HG03103 (cell line): ENCODE results near the gene POTEE.
"Not testable (repeated sequence)": the region's sequence is repeated elsewhere in the genome, so short reads cannot be mapped to it uniquely, and the experiment has no call there.

Source experiments
- ATAC-seq: cut with Tn5 transposase; IDR thresholded peaks from one replicate; pipeline ENCODE4 v1.9.1; 2021; ENCODE audit warnings: low read depth; ENCODE audit not compliant: unreplicated experiment

Gene POTEE

GRCh38 chr2:131209030-131209772 lies at the start of gene POTEE:
Gene POTEE, plus strand, starts transcription at chr2:131209536. Its CDS starts 8,867 bp downstream, at chr2:131218403.
- ATAC-seq: not testable (repeated sequence)

GRCh38 chr2:131165562-131165961 lies 43.8 kb upstream of the POTEE start:
- ATAC-seq: not testable (repeated sequence)

- no peak for ATAC-seq
Measured at GRCh38 chr2:131168538-131168937, 40.8 kb upstream of the POTEE start.

GRCh38 chr2:131178050-131178449 lies 31.3 kb upstream of the POTEE start:
- not testable (repeated sequence) for ATAC-seq

- ATAC-seq: not testable (repeated sequence)
Measured at GRCh38 chr2:131178721-131179418, 30.5 kb upstream of the POTEE start.

- ATAC-seq: not testable (repeated sequence)
Measured at GRCh38 chr2:131181451-131181850, 27.9 kb upstream of the POTEE start.

- ATAC-seq: not testable (repeated sequence)
Measured at GRCh38 chr2:131193421-131193820, 15.9 kb upstream of the POTEE start.

- not testable (repeated sequence) for ATAC-seq
Measured at GRCh38 chr2:131196186-131196585, 13.2 kb upstream of the POTEE start.

- no peak for ATAC-seq
Measured at GRCh38 chr2:131201098-131201497, 8.2 kb upstream of the POTEE start.

- ATAC-seq: not testable (repeated sequence)
Measured at GRCh38 chr2:131207839-131208238, 1.5 kb upstream of the POTEE start.

- not testable (repeated sequence) for ATAC-seq
Measured at GRCh38 chr2:131209773-131210104, 403 bp downstream of the POTEE start.

GRCh38 chr2:131210434-131211211 lies 1.3 kb downstream of the POTEE start:
- not testable (repeated sequence) for ATAC-seq

GRCh38 chr2:131217238-131217986 lies 8.1 kb downstream of the POTEE start:
- not testable (repeated sequence) for ATAC-seq

- not testable (repeated sequence) for ATAC-seq
Measured at GRCh38 chr2:131235543-131236449, 26.5 kb downstream of the POTEE start.
